Gastrocnemius medialis (tissue), 4 donors: ENCODE data around the gene LEP. TPM values are rescaled to one million over a fixed set of nuclear protein-coding genes. Genes with fewer than 3 reads are reported as not detected.
"Not testable (repeated sequence)": the region's sequence is repeated elsewhere in the genome, so short reads cannot be mapped to it uniquely, and the experiment has no call there.

Experiments used
- ATAC-seq, 2 donors: fragments of 150-250 bp; one replicate each; pipeline ENCODE4 v1.9.1; 2016
- DNase-seq, 2 donors: peaks; one replicate each; pipeline ENCODE4 v3.0.0-alpha.2; 2019
- H3K27ac ChIP-seq, 4 donors: fragments of 200-600 bp; sonication (generic); 1 replicate in 1 of 4; 2 replicates in 3 of 4; pipeline ENCODE4 v1.5.1; 2016 to 2018; ENCODE audit warnings: mild to moderate bottlenecking in 2 of 4, moderate library complexity in 1 of 4
- H3K27me3 ChIP-seq, 3 donors: fragments of 200-600 bp; sonication (generic) in 2 of 3; 1 replicate in 1 of 3; 2 replicates in 2 of 3; pipeline versions ENCODE4 v1.5.1 to v1.6.0; 2016 to 2019; ENCODE audit warnings: mild to moderate bottlenecking in 1 of 3, moderate library complexity in 1 of 3
- H3K36me3 ChIP-seq, 2 donors: fragments of 200-600 bp; sonication (generic) in 1 of 2; one replicate each; pipeline ENCODE4 v1.5.1; 2017 to 2018
- H3K4me1 ChIP-seq, 2 donors: fragments of 200-600 bp; sonication (generic) in 1 of 2; one replicate each; pipeline ENCODE4 v1.5.1; 2016 to 2017; ENCODE audit warnings: mild to moderate bottlenecking in 2 of 2
- H3K4me3 ChIP-seq, 4 donors: fragments of 200-600 bp; sonication (generic) in 3 of 4; 1 replicate in 1 of 4; 2 replicates in 3 of 4; pipeline ENCODE4 v1.5.1; 2016 to 2019; ENCODE audit warnings: mild to moderate bottlenecking in 2 of 4
- H3K9me3 ChIP-seq, 3 donors: fragments of 200-600 bp; sonication (generic) in 2 of 3; 1 replicate in 1 of 3; 2 replicates in 2 of 3; pipeline ENCODE4 v1.5.1; 2016 to 2019
- POLR2A ChIP-seq, 2 donors: fragments of 450-650 bp; IDR thresholded peaks; one replicate each; pipeline ENCODE4 v1.6.1; 2017; ENCODE audit warnings: antibody characterized with exemption in 2 of 2, mild to moderate bottlenecking in 2 of 2, moderate library complexity in 2 of 2
- in situ Hi-C, 4 donors: fragments of 200-750 bp; cut with MboI; loops; one replicate each; pipeline versions ENCODE4 v1.15.0 to v1.8.0; 2017; ENCODE audit warnings: low sequenced_read_pairs in 4 of 4
- intact Hi-C: fragments of 100-400 bp; cut with DNase I; formaldehyde crosslinking; loops from one replicate; pipeline ENCODE4 v1.15.1; 2023; ENCODE audit warnings: low total_unique reads
- total RNA-seq, 4 donors: library from RNA; depleted of rRNA; stranded (reverse); fragments of >200 nt; gene quantifications; one replicate each; pipeline versions ENCODE4 v1.1.0 to v1.2.3, GENCODE V29; 2016
- TF ChIP-seq, protein P1 (sequence below), 5 experiments: fragments of 450-650 bp in 3 of 5; fragments of 200-600 bp in 2 of 5; sonication (generic) in 2 of 5; IDR thresholded peaks in 4 of 5; conservative IDR thresholded peaks in 1 of 5; 1 replicate in 4 of 5; 2 replicates in 1 of 5; pipeline ENCODE4 v1.5.1; 2016 to 2019; ENCODE audit warnings: antibody characterized with exemption in 5 of 5, mild to moderate bottlenecking in 3 of 5, moderate library complexity in 3 of 5

Gene LEP
- total RNA-seq, 4 donors from 2014 or later: 0.11 to 0.46 TPM; not detected in 2

DNA sequence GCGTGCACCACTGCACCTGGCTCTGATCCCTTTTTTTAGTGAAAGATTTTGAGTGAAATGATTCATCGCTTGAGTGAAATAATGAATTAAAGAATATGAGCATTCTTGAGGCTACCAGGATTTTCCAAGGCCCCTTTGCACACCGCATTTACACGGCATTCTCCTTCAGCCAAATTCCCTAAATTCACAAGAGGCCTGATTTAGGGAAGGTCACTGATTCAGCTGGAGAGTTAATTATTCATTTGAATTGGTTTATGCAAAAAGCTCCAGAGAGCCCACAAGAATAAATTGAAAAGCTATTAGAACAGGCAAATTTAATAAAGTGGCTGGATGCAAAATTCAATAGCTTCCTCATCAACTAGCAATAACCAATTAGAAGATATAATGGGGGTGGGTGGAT is 46.5 kb downstream of the LEP start:
- ATAC-seq (no peak), DNase-seq (no peak)
- in situ Hi-C loops: no loop called here
- intact Hi-C loops: no loop called here
- no peaks in the 10 kb centered on the region for H3K4me1 ChIP-seq
- no peak for TF ChIP-seq POLR2A (IDR thresholded peaks at IDR 0.05)
- TF ChIP-seq, protein P1, sequence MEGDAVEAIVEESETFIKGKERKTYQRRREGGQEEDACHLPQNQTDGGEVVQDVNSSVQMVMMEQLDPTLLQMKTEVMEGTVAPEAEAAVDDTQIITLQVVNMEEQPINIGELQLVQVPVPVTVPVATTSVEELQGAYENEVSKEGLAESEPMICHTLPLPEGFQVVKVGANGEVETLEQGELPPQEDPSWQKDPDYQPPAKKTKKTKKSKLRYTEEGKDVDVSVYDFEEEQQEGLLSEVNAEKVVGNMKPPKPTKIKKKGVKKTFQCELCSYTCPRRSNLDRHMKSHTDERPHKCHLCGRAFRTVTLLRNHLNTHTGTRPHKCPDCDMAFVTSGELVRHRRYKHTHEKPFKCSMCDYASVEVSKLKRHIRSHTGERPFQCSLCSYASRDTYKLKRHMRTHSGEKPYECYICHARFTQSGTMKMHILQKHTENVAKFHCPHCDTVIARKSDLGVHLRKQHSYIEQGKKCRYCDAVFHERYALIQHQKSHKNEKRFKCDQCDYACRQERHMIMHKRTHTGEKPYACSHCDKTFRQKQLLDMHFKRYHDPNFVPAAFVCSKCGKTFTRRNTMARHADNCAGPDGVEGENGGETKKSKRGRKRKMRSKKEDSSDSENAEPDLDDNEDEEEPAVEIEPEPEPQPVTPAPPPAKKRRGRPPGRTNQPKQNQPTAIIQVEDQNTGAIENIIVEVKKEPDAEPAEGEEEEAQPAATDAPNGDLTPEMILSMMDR (IDR thresholded peaks at IDR 0.05 in 4 of 5, conservative IDR thresholded peaks at IDR 0.05 in 1 of 5): no peak
- no peaks in the 10 kb centered on the region for H3K27me3 ChIP-seq
- H3K27ac ChIP-seq: no peak overlapping the region
- H3K36me3 ChIP-seq: peaks cover 0 to 5% of the 10 kb centered on the region in 2 donors
- H3K4me3 ChIP-seq: no peak overlapping the region
- H3K9me3 ChIP-seq: no peaks in the 10 kb centered on the region

DNA sequence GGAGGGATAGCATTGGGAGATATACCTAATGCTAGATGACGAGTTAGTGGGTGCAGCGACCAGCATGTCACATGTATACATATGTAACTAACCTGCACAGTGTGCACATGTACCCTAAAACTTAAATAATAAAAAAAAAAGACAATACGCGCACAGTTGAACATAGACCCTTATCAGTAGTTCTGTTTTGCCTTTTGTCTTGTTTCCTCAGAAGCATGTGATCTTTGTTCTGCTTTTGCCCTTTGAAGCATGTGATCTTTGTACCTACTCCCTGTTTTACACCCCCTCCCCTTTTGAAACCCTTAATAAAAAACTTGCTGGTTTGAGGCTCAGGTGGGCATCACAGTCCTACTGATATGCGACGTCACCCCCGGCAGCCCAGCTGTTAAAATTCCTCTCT is 56.9 kb downstream of the LEP start:
- H3K27ac ChIP-seq, H3K27me3 ChIP-seq, H3K4me1 ChIP-seq, DNase-seq, H3K9me3 ChIP-seq, H3K4me3 ChIP-seq, intact Hi-C loops, ATAC-seq, in situ Hi-C loops, H3K36me3 ChIP-seq: not testable (repeated sequence)

DNA sequence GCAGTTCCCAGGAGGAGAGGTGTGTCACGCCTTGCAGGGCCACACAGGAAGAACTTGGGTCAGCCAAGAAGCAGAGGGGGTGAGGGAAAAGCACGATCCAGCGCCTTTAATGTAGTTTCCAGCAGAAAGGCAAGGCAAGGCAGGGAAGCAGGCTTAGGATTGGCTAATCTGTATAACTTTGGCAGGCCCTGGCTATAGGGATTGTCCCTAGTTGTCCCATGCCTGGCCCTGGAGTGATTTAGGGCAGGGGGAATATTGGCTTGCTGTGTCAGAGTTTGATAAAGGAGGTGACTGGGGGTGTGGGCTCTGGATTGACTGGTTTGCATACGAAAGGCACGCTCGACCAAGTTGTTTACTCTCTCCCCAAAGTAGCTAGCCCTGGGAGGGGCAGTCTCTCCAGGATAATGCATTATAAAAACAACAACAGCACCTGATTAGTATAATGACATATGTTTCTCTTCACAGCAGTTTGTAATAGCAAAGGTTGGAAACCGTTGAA is 58.1 kb downstream of the LEP start:
- Histone ChIP-seq H3K4me3 (no peak overlapping the region), H3K36me3 (no peaks in the 10 kb centered on the region), H3K4me1 (no peaks in the 10 kb centered on the region), H3K27ac (no peak overlapping the region), H3K27me3 (no peaks in the 10 kb centered on the region), H3K9me3 (no peaks in the 10 kb centered on the region)
- TF ChIP-seq, protein P1 (IDR thresholded peaks at IDR 0.05 in 4 of 5, conservative IDR thresholded peaks at IDR 0.05 in 1 of 5): no peak
- in situ Hi-C loops (no loop called here), intact Hi-C loops (no loop called here)
- DNase-seq (no peak), ATAC-seq (no peak)

DNA sequence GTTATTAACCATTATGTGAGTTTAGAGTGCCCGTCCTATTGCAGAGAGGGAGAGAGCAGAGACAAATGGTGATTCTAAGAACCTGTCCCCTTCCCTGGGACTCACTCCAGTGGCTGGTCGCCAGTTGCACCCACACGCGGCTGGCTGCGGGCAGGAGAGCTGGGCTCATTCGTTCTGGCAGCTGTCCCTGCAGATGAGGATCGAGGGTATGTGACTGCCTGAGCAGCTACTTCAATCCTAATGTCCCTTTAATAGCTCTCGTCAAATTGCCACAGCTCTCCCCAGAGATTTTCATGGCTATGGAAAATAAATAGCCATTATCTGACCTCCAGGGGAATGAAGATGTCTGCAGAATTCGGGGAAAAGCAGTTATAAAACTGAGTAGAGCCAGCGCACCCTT is 61.1 kb downstream of the LEP start:
- in situ Hi-C loops: no loop called here
- TF ChIP-seq POLR2A (IDR thresholded peaks at IDR 0.05): no peak
- TF ChIP-seq, protein P1 (IDR thresholded peaks at IDR 0.05 in 4 of 5, conservative IDR thresholded peaks at IDR 0.05 in 1 of 5): no peak
- DNase-seq (no peak), ATAC-seq (no peak)
- no peaks in the 10 kb centered on the region for H3K4me1 ChIP-seq
- no peaks in the 10 kb centered on the region for H3K9me3 ChIP-seq
- H3K4me3 ChIP-seq: no peak overlapping the region
- H3K27me3 ChIP-seq: no peaks in the 10 kb centered on the region
- no peak overlapping the region for H3K27ac ChIP-seq
- peaks cover 0 to 17% of the 10 kb centered on the region in 2 donors for H3K36me3 ChIP-seq
- intact Hi-C loops: no loop called here

DNA sequence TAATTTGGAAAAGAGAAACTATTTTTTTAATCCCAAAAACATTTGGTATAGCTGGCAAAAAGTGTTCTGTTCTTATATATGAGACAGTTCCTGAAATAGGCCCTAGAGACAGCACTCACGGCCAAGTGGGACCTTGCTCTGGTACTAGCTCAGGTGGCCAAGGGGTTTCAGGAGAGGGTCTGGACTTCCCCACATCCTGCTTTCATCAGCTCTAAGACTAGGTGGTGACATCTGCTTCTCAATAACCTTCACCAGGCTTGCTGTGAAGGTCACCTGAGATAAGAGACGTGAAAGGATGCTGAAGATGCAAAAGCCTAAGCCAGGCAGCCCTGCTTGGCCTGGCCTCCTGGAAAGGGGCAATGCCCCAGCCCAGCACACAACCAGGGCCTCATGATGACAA is 62.1 kb downstream of the LEP start:
- Histone ChIP-seq H3K4me1 (no peaks in the 10 kb centered on the region), H3K27ac (no peak overlapping the region), H3K9me3 (no peaks in the 10 kb centered on the region), H3K4me3 (no peak overlapping the region), H3K36me3 (peaks cover 0 to 27% of the 10 kb centered on the region in 2 donors), H3K27me3 (no peaks in the 10 kb centered on the region)
- intact Hi-C loops: no loop called here
- DNase-seq: no peak
- in situ Hi-C loops: no loop called here
- no peak for TF ChIP-seq POLR2A (IDR thresholded peaks at IDR 0.05)
- TF ChIP-seq, protein P1 (IDR thresholded peaks at IDR 0.05 in 4 of 5, conservative IDR thresholded peaks at IDR 0.05 in 1 of 5): no peak
- ATAC-seq: no peak
